Stimulated activated CD8-positive, alpha-beta memory T cell treated with anti-CD3 and anti-CD28 coated beads, Interleukin-15, amount 100 ng/mL, for 1 hour (primary cell): ENCODE results near the gene DLG5.

Source experiments
- DNase-seq: peaks from one replicate; pipeline ENCODE4 v3.0.0-alpha.2; 2020; ENCODE audit warnings: low read depth

The DLG5 gene

GRCh38 chr10:77841711-77842375 is 84.7 kb downstream of the DLG5 start:
- no peak for DNase-seq

DNA sequence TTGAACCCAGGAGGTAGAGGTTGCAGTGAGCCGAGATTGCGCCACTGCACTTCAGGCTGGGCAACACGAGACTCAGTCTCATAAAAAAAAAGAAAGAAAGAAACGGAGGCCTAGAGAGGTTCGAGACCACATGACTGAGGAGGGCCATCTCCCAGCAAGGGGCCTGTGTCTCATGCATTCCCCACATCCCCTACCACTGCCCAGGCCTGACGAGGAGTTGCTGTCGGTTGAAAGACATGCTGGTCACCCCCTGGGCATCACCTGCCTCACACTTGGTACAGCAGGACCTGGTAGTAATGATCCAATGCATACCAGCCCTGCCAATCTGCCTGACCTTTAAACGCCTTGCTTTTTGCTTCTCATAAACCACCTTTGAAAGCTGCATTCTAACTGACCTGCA is 85.9 kb downstream of the DLG5 start:
- DNase-seq, result no peak

DNA sequence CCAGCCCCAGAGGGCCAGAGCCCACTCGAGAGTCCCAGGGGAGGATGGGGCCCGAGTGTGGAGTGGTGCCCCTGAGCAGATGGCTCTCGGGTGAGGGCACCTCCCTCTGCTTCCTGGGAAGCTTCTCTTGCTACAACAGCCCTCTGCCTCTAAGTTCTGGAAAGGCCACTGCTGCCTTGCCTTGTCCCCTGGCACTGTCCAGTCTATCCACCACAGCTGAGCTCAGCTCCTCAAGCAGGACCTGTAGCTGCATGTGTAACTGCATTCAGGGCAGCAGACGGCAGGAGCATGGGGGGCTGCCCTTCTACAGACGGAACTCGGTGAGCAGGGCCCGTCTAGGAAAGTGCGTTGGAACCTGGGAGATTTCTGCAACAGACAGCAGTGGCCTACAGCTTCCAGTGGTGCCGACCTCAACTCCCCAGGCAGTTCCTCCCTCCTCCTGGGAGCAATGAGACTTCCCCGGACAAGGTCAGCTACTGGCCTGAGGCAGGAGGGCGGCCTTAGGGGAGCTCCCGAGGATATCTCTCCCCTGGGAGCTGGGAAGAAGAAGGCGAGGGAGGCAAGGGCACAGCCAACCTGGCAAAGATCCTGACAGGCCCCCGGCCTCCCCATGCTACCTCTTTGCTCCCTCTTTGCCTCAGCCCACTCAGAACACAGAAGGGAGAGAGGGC is 88.5 kb downstream of the DLG5 start:
- no peak for DNase-seq

- peak; percentile 5 for DNase-seq
These were observed 89.2 kb downstream of the DLG5 start for GRCh38 chr10:77837248-77837924.

- DNase-seq, result peak; percentile 15
These were observed 90.2 kb downstream of the DLG5 start for GRCh38 chr10:77836299-77836820.

DNA sequence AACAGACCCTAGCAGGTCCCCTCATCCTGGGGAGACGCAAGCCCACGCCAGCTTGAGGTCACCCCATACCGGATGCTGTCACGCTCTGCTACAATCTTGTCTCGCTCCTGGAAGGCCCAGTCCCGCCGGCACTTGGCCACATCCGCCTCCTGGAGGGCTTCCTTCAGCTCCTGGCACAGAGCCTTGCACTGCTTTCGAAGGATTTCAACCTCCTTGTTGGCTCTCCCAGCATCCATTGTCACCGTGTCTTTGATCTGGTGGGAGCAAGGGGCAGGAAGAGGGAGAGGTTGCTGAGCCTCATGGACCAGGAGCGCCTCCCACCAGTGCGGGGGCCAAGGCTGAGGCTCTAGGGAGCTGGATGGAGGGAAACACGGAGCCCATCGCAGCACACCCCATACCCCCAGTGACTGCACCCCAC is 90.9 kb downstream of the DLG5 start:
- no peak for DNase-seq

DNA sequence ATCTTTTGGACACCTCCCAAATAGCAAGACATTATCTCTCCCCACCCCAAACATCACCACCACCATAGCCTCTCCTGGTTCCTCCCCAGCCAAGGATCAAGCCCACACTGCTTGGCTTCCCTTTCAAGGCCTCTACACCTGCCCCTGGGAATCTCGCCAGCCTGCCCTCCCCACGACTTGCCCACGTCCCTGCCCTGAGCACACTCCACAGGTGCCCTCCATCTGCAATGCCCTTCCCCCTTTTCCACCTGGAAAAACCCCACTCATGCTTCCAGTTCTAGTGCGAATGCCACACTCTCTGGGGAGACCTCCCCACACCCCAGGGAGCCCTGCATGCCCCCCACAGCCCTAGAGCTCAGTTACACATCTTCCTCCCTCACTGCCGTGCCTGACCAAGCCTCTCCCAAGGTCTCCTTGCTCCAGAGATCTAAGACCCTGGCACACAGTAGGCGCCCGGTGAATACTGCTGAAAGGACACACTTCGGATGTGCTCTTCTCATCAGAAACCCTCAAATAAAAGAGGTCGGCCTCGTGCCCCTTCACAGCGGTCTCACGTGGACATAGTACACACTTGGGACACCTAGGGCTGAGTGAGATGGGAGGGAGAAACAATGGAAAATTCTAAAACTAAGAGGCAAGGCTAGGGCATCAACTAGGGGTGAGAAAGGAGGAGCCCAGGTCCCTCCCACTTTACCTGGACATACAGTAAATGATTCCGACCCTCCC is 91.4 kb downstream of the DLG5 start:
- DNase-seq, result no peak

DNA sequence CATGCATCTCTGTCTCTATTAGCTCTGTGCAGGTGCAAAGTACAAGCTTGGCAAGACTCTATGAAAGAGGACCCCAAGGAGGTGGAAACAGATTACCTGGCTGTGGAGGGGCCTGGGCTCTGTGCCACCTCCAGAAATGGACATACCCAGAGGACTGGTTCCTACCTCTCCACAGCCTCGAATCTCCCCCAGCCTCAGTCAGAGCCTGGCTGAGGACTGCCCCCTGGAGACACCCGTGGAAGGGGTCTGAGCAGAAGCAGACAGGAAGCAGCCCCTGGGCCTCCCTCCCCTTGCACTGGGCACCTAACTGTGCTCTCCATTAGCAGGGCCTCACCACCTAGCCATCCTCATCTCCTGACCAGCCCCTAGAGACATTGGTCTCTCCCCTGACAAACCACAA is 92.0 kb downstream of the DLG5 start:
- no peak for DNase-seq

- DNase-seq, result no peak
These were observed 92.8 kb downstream of the DLG5 start for GRCh38 chr10:77833792-77834191.

- DNase-seq, result no peak
These were observed 93.3 kb downstream of the DLG5 start for GRCh38 chr10:77833225-77833624.

DNA sequence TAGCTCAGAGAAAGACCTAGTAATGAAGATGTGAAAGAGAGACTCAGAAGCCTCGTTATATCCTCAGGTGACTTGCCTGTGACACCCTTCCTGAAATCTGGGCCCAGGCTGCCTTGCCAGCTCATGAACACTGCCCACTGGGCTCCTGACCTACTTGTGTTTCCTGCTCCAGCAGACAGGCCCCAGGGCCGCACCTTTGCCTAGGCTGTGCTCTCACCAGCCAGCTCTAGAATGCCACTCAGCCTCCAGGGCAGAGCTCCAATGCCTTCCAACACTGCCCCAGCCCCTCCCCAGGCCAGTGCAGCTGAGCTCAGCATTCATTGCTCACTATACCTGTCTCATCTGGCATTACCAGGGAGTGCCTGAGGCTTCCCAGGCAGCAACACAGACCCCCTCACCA is 94.3 kb downstream of the DLG5 start:
- DNase-seq, result no peak

- no peak for DNase-seq
These were observed 97.2 kb downstream of the DLG5 start for GRCh38 chr10:77829356-77829755.

- DNase-seq, result no peak
These were observed 98.2 kb downstream of the DLG5 start for GRCh38 chr10:77828377-77828776.

DNA sequence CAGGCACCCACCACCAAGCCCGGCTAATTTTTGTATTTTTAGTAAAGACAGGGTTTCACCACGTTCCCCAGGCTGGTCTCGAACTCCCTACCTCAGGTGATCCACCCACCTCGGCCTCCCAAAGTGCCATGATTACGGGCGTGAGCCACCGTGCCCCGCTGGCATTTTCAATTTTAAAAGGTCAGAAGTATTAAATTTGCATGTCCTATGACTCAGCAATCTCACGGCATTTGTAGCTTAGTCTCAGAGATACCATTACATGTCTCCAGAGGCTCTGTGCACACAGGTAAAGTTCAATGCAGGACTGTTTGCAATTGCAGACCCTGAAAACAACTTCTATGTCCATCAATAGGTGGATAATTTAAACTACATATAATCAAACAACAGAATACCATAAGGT is 99.2 kb downstream of the DLG5 start:
- no peak for DNase-seq

DNA sequence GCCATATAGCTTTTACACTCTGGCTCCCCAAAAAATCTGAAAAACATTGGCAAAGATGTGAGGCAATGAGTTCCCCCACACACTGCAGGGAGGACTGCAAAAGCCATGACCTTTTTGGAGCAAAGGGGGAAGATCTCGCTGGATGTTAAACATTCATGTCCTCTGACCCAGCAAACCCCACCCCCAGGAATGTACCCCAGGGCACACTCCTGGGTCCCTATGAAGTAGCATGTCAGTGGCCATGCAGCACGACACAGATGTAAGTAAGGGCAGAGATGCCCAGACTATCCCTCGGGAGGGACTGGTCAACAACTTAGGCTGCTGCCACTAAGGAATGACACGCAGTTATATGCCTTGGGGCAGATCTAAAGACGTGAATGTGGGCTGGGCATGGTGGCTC is 100.6 kb downstream of the DLG5 start:
- no peak for DNase-seq

- DNase-seq, result no peak
These were observed 101.6 kb downstream of the DLG5 start for GRCh38 chr10:77824908-77825307.

DNA sequence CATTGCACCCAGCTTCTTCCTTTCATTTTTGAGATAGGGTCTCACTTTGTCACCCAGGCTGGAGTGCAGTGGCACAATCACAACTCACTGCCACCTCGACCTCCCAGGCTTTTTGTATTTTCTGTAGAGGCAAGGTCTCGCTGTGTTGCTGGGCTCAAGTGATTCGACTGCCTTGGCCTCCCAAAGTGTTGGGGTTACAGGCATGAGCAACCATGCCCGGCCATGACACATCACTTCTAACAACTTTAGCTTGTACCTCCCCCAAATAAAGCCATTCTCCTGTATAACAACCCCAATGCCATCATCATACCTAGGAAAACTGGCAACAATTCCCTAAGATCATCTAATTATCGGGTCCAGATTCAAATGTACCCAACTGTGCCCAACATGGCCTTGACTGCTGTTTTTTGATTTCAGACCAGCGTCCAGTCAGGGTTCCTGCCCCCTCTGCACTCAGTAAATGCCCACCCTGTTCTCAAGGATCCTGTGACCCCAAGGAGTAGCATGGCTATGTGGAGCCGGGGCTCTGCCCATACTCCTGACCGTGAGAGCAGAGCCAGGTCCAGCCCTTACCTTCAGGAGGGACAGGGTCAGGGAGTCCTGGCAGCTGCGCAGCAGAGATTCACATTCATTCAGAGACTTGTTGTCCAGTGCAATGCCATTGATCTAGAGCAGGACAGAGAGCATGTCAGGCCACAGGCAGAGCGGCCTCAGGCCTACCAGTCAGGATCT is 102.6 kb downstream of the DLG5 start:
- no peak for DNase-seq

GRCh38 chr10:77821551-77821950 is 105.0 kb downstream of the DLG5 start:
- no peak for DNase-seq

DNA sequence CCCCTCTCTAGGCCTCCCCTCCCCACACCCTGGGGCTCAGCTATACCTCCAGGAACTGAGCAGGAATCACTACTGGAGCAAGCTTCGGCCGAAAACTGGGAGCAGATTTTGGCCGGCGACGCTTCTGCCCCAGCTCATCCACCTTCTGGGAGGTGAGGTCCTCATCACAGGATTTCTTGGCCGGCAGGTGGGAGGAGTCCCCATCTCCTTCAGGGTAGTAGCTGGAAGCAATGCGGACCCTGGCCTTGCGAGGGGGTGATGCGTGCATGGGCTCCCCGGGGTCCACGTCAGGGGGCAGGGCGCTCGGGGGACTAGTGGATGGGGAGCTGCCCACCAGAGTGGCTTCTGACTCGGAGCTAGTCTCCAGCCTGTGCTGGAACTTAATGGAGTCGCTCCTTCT is 105.5 kb downstream of the DLG5 start:
- no peak for DNase-seq

GRCh38 chr10:77820349-77820748 is 106.2 kb downstream of the DLG5 start:
- DNase-seq, result no peak

GRCh38 chr10:77819210-77820112 is 107.1 kb downstream of the DLG5 start:
- no peak for DNase-seq
